Measurements from ENCODE around the gene OCA2. TPM values are rescaled to one million over a fixed set of nuclear protein-coding genes. Genes with fewer than 3 reads are reported as not detected.

The OCA2 gene
- total RNA-seq, 1 experiment from 2014 or later = 0.31 TPM

- no peaks in the 10 kb centered on the region for H3K9me3 Mint-ChIP-seq
- Histone ChIP-seq H3K18ac (ENCODE audit: insufficient read length, low read depth, low read length) (no peak overlapping the region), H3K79me1 (ENCODE audit: insufficient read depth, low read depth, low read length, poor library complexity, severe bottlenecking) (no peaks in the 10 kb centered on the region), H3K27ac (ENCODE audit: insufficient read length, low read depth, low read length) (no peak overlapping the region), H2AK5ac (ENCODE audit: insufficient read length, low read length) (no peak overlapping the region), H4K5ac (ENCODE audit: insufficient read length, low read depth, low read length) (no peak overlapping the region), H3K79me2 (ENCODE audit: insufficient read depth, low read length) (no peaks in the 10 kb centered on the region), H3K56ac (ENCODE audit: insufficient read length, low read depth, low read length) (no peak overlapping the region), H3K4me2 (ENCODE audit: insufficient read depth, insufficient read length, low read length) (no peak overlapping the region), H3K27me3 (ENCODE audit: insufficient read depth, low read length) (no peaks in the 10 kb centered on the region), H4K91ac (ENCODE audit: insufficient read length, low read depth, low read length) (no peak overlapping the region), H3K4ac (ENCODE audit: low read depth, low read length) (no peak overlapping the region), H2BK12ac (ENCODE audit: insufficient read length, low read depth, low read length) (no peak overlapping the region), H3K9ac (ENCODE audit: extremely low read depth, insufficient read length, low read length) (no peak overlapping the region), H4K8ac (replicated peaks; ENCODE audit: insufficient read length, low read depth, low read length) (no peak overlapping the region), H2BK20ac (ENCODE audit: low read depth, low read length, poor library complexity, severe bottlenecking) (no peak overlapping the region), H3K4me1 (ENCODE audit: insufficient read depth, low read length) (no peaks in the 10 kb centered on the region), H3K23ac (ENCODE audit: insufficient read length, low read depth, low read length) (no peak overlapping the region), H3K23me2 (ENCODE audit: insufficient read length, low read depth, low read length, poor library complexity, severe bottlenecking) (no peaks in the 10 kb centered on the region), H3T11ph (ENCODE audit: low read length) (no peak overlapping the region), H2BK120ac (ENCODE audit: low read depth, low read length, poor library complexity, severe bottlenecking) (no peak overlapping the region), H2BK15ac (ENCODE audit: low read depth, low read length) (no peak overlapping the region), H2BK5ac (ENCODE audit: insufficient read length, low read length) (no peak overlapping the region), H2AFZ (ENCODE audit: low read length) (no peak overlapping the region), H3K14ac (ENCODE audit: insufficient read depth, low read length) (no peak overlapping the region), H4K20me1 (ENCODE audit: control insufficient read depth, insufficient read depth, insufficient read length) (no peaks in the 10 kb centered on the region), H3K9me3 (ENCODE audit: control insufficient read depth, low read depth, low read length) (no peaks in the 10 kb centered on the region)
- H3K4me1 Mint-ChIP-seq = peaks cover 9 to 12% of the 10 kb centered on the region in 2 experiments; a peak in 3 of 4 replicates
- WGBS (ENCODE audit: extremely low coverage, insufficient read length, low lambda C conversion rate) = no CpG with 5 or more reads among the region's 45 CpGs
- no peak for TF ChIP-seq CTCF (conservative IDR thresholded peaks at IDR 0.05)
- H3K4me3 Mint-ChIP-seq = no peak overlapping the region
- H3K36me3 Mint-ChIP-seq (ENCODE audit: insufficient read depth in 1 of 3, low read depth in 3 of 3) = no peaks in the 10 kb centered on the region
- no peaks in the 10 kb centered on the region for H3K27me3 Mint-ChIP-seq (ENCODE audit: low read depth)
- no peak for DNase-seq
- no peak overlapping the region for H3K27ac Mint-ChIP-seq
Measured at GRCh38 chr15:28026764-28027713, 72.1 kb downstream of the OCA2 start.

All from H9 (cell line).